Dedifferentiated amniotic fluid mesenchymal stem cell (primary cell): Measurements from ENCODE around the gene NAV2.
A peak's percentile ranks its signal among the peaks of the same experiment; 100 is the strongest.

Source experiments
- DNase-seq: peaks from one replicate; pipeline ENCODE4 v3.0.0-alpha.2; 2016; ENCODE audit errors: extremely low spot score

NAV2 gene

DNA sequence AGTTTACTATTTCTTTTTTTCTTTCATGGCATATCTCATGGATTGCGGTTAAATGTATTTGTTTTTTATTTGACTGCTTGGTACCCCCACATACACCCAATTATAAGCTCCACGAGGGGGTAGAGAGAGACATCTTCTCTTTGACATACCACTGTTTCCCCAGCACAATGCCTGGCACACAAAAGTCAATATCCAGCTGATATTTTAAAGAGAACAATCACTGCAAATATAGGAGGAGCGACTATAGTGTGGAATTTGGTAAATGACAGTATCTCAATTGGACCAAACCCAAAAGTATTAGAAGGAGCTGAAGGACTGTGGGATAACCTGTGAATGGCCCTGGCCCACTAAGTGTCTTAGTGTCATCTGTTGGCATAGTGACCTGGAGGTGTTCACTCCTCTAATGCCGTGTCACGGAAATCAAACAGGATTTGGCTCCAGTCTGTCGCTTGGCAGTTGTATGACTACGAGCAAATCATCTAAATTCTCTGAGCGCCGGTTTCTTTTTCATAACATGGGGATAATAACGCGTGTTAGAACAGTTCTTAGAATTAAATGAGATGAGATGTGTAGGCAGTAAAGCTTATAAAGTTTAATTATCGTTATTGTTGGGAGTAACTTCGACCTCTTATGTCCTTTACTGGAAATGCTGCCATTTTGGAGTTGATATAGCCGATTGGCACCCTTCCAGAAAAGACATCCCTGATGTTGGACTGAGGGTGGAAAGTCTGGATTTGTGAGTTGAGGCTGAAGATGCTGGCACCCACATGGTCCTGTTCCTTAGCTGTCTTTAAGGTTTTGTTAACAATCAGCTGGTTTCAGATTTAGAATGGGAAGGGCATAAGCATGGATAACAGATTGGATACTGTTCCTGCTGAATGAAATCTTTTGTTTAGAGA lies 303.1 kb downstream of the NAV2 start:
- DNase-seq = no peak

GRCh38 chr11:20016526-20016925 lies 303.9 kb downstream of the NAV2 start:
- DNase-seq = no peak

- no peak for DNase-seq
Measured at GRCh38 chr11:20017320-20017719, 304.7 kb downstream of the NAV2 start.

DNA sequence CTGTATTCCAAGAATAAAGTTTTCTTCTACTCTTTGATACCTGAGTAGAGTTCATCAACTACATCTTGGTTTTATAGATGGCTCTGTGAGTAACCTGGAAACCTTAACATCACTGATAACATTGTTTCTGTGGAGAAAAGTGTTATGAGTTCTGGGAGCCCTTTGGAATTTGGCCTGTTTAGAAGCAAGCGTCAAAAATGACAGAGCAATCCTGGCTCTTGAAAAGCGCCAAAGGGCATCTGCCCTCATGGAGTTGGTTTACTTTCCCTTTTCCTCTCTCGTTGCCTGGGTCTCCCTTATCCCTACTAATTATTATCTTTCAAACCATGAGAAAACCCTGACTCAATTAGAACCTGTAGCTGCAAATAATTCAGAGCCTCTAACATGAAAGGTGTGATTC lies 307.6 kb downstream of the NAV2 start:
- DNase-seq = no peak

DNA sequence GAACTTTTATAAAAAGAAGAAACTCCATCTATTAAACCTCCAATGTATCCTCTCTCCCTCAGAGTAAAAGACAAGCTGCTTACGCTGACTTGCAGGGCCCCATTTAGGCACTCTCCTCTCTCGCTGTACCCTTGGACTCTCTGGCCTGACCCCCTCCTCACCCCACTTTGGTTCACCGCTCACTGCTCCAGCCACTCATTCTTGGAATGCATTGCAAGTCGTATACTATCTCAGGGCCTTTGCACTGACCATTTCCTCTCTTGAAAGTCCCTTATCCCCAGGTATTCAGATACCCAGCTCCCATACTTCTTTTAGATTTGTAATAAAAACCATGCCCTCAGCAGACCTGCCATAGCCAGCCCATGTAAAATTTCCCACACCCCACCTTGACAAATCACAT lies 308.1 kb downstream of the NAV2 start:
- DNase-seq = no peak

- no peak for DNase-seq
Measured at GRCh38 chr11:20021212-20021611, 308.6 kb downstream of the NAV2 start.

- no peak for DNase-seq
Measured at GRCh38 chr11:20021771-20022362, 309.2 kb downstream of the NAV2 start.

DNA sequence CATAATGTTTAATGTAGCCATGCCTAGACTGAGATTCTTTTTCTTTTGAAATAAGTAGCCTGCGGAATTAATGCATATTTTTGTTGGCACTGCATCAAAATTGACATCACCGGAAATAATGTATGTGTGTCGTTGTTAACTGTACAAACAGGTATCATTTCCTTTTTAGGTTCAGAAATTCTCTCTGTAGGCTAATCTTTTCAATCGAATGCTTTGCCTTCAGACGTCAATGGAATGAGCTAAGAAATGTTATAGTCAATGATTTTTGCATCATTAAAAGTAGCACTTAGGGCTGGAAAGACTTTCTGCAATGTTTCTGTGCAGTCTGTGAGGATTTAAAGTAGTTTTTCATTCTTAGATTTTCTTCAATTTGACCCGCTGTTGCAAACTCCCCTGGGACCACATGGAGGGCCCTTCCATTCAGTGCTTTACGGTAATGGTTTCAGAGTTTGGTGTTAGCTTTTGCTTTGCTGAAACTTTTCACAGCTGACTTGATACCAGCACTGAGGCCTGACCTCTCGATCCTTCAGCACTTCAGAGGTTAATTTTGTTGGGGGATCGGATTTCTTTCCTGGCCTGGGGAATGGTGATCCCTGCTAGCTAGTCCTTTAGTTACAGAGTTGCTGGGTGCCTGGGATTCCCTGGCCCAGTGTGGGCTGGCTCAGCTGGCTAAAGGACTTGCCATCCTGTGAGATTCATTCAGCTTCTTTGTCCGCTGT lies 309.9 kb downstream of the NAV2 start:
- DNase-seq = no peak

DNA sequence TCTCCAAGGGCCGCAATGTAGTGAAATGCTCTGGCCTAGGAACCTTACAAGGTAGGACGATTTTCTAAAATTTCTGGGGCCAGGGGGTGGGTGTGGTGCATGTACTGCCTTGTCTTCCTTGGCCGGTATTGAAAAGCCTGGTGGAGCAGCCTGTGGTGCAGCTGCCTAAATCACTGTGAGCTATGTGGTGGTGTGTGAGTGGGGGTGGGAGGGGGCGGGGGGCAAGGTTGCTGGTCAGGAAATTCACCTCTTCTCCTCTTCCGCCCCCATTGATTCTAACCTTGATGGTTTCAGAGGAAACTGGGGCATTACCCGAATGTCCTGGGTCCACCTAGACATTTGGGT lies 310.4 kb downstream of the NAV2 start:
- no peak for DNase-seq

DNA sequence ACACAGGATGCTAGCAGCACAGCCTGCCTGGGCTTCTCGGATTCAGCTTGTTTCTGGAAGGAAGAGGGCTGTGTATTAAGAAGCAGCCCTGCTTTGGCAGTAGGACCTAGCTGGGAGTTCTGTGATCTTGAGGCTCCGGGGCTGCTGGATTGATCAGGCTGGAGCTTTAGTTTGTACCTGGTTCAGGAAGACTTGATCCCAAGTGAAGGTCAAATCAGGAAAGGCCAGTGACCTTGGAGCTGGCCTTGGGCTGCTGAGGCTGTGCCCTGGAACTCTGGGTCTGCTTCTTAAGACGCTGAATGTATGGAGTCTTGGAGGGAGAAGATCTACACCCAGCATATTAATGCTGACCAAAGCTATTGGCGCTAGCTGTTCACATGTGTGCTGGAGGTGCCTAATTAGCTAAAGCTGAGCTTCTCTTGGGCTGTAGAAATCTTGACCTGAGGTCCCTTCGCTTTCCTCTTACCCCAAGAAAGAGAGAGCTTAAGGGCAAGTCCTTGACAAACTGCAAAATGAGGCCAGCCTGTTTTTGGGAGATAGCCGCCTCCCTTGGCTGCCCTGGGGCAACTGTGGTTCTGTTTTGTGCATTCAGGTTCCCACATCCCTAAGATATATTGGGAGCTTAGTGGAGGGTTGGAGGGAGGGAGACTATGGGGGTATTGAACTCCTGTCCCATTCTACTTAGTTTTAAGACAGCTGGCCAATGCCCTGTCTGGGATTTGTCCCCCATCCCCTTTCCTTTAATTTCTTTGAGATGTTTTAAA lies 311.7 kb downstream of the NAV2 start:
- DNase-seq = no peak

- DNase-seq = no peak
Measured at GRCh38 chr11:20025332-20025840, 312.7 kb downstream of the NAV2 start.

GRCh38 chr11:20026629-20027555 lies 314.3 kb downstream of the NAV2 start:
- no peak for DNase-seq

- no peak for DNase-seq
Measured at GRCh38 chr11:20027556-20028013, 314.9 kb downstream of the NAV2 start.

- DNase-seq = no peak
Measured at GRCh38 chr11:20029193-20029592, 316.6 kb downstream of the NAV2 start.

DNA sequence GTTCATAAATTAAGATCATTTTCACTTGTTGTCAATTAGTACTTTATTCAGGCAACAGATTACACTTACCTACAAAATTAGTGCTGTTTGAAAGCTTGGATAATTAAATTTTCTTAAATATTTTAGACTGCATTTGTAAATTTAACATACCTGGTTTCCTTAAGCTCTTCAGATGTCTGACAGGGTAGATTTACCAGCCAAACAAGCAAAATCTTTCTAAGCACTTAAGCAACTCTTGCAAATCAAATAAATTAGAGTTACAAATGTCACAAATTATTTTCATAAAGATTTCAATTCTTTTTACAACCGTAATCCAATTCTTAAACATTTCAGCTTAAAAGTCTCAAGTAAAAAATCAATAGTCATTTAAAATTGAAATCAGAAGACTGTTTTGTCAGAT lies 317.8 kb downstream of the NAV2 start:
- DNase-seq = no peak

DNA sequence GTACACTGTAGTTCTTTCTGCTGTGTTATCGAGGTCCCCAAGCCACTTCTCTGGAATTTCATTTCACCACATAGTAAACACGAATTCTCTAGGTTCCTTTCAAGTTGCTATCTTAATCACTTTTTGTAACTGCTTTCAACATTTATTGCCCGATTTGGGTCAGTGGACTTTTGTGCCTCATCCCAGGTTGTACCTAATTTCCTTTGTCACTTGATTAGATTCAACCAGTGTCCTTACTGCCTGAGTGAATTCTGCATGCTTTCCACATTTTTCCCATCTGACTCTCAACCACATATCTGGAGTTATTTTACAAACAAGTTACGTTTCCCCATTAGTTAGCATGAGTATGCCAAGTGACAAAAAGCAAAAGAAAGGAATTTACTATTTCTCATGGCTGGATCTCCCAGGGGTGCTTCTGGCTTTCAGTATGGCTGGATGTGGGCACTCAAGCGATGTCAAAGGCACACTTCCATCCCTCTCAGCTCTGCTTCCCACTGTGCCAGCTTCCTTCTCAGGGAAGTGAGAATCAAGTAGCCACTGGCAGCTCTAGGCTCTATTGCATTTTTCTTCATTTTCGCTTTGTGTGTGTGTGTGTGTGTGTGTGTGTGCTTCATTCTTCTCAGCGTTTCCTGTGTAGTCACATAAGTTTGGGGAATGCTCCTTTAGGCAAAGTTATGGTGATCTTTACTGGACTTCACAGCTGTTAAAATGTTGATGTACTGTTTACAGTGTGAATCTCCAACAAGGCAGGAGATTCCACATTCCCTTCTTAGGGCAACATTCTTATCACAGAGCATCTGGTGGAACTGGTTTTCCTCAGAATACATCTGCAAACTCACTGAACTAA lies 318.7 kb downstream of the NAV2 start:
- peak; percentile 76 for DNase-seq

- no peak for DNase-seq
Measured at GRCh38 chr11:20032127-20032526, 319.5 kb downstream of the NAV2 start.

GRCh38 chr11:20032577-20033260 lies 320.1 kb downstream of the NAV2 start:
- DNase-seq = no peak

- DNase-seq = no peak
Measured at GRCh38 chr11:20033806-20034205, 321.2 kb downstream of the NAV2 start.
